ENCODE data around the gene RNASEH2B. TPM values are rescaled to one million over a fixed set of nuclear protein-coding genes. Genes with fewer than 3 reads are reported as not detected.
A peak's percentile ranks its signal among the peaks of the same experiment; 100 is the strongest.

The RNASEH2B gene
- total and polyA plus RNA-seq, 9 of the 15 experiments (the other 6 are each of a cell fraction or from before 2014, with no cell fraction given) = 26.3 to 109 (median 62.5) TPM

- TF ChIP-seq VEZF1 (CRISPR knock-in tag; IDR thresholded peaks at IDR 0.05) = no peak
- TF ChIP-seq CC2D1A (IDR thresholded peaks at IDR 0.05) = no peak
- TF ChIP-seq ZNF511 (CRISPR knock-in tag; IDR thresholded peaks at IDR 0.05) = 0 out of 2 replicates have a peak, but pooled peaks have one; percentile 60
- no peak for TF ChIP-seq SAP30 (IDR thresholded peaks at IDR 0.05; ENCODE audit: borderline replicate concordance, insufficient read depth, low read depth, low read length, poor library complexity, severe bottlenecking)
- TF ChIP-seq NCOR1 (IDR thresholded peaks at IDR 0.05) = no peak
- TF ChIP-seq ZNF318 (IDR thresholded peaks at IDR 0.05; ENCODE audit: borderline replicate concordance in 1 of 2, low read depth in 1 of 2) = no peak
- no peak for TF ChIP-seq ZHX1 (conservative IDR thresholded peaks at IDR 0.05; ENCODE audit: low read length)
- no peak for TF ChIP-seq CREM (IDR thresholded peaks at IDR 0.05; ENCODE audit: low read depth)
- no peak for TF ChIP-seq POLR2G (IDR thresholded peaks at IDR 0.05; ENCODE audit: low read depth, low read length)
- TF ChIP-seq ZNF551 (CRISPR knock-in tag; IDR thresholded peaks at IDR 0.05) = no peak
- no peak for TF ChIP-seq ZNF274 (IDR thresholded peaks at IDR 0.05; ENCODE audit: borderline replicate concordance, low read depth, low read length)
- TF ChIP-seq RBM15 (IDR thresholded peaks at IDR 0.05; ENCODE audit: insufficient read depth, low read length) = no peak
- TF ChIP-seq CAMTA2 (CRISPR knock-in tag; conservative IDR thresholded peaks at IDR 0.05) = no peak
- no peak for TF ChIP-seq PCBP1 (IDR thresholded peaks at IDR 0.05; ENCODE audit: low read depth, low read length, poor library complexity, severe bottlenecking)
These were observed 854 bp downstream of the RNASEH2B start (continued) for GRCh38 chr13:50910485-50910805.

All from K562 (cell line).